ENCODE results near the gene MS4A13.

GRCh38 chr11:60513496-60514460, 1.4 kb upstream of the MS4A13 start:
- TF ChIP-seq, protein P1, sequence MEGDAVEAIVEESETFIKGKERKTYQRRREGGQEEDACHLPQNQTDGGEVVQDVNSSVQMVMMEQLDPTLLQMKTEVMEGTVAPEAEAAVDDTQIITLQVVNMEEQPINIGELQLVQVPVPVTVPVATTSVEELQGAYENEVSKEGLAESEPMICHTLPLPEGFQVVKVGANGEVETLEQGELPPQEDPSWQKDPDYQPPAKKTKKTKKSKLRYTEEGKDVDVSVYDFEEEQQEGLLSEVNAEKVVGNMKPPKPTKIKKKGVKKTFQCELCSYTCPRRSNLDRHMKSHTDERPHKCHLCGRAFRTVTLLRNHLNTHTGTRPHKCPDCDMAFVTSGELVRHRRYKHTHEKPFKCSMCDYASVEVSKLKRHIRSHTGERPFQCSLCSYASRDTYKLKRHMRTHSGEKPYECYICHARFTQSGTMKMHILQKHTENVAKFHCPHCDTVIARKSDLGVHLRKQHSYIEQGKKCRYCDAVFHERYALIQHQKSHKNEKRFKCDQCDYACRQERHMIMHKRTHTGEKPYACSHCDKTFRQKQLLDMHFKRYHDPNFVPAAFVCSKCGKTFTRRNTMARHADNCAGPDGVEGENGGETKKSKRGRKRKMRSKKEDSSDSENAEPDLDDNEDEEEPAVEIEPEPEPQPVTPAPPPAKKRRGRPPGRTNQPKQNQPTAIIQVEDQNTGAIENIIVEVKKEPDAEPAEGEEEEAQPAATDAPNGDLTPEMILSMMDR (IDR thresholded peaks at IDR 0.05) = no peak
- TF ChIP-seq POLR2A (IDR thresholded peaks at IDR 0.05) = no peak

Data from Peyer's patch (tissue), 4 donors.